Adipocyte (in vitro differentiated cells): Measurements from ENCODE around the gene BICRAL.

Experiments
- DNase-seq: peaks from one replicate; pipeline ENCODE4 v3.0.0-alpha.2; 2015; ENCODE audit warnings: low read depth
- H3K27me3 ChIP-seq: replicated peaks from 2 replicates; pipeline ENCODE4 v1.7.0; 2013; ENCODE audit warnings: mild to moderate bottlenecking, low read length, moderate library complexity; ENCODE audit not compliant: control insufficient read depth, insufficient read depth
- H3K36me3 ChIP-seq: 2 replicates; pipeline ENCODE4 v1.7.0; 2013; ENCODE audit warnings: low read length, mild to moderate bottlenecking, moderate library complexity; ENCODE audit not compliant: control insufficient read depth, insufficient read depth, severe bottlenecking
- H3K4me1 ChIP-seq: 2 replicates; pipeline ENCODE4 v1.7.0; 2013; ENCODE audit warnings: mild to moderate bottlenecking, low read length, moderate library complexity; ENCODE audit not compliant: control insufficient read depth, insufficient read depth
- H3K4me3 ChIP-seq: 2 replicates; pipeline ENCODE4 v1.7.0; 2013; ENCODE audit warnings: mild to moderate bottlenecking, low read length, moderate library complexity
- H3K9ac ChIP-seq: 2 replicates; pipeline ENCODE4 v1.7.0; 2013; ENCODE audit warnings: mild to moderate bottlenecking, low read length, moderate library complexity
- H3K9me3 ChIP-seq: 2 replicates; pipeline ENCODE4 v1.7.0; 2013; ENCODE audit warnings: mild to moderate bottlenecking, low read length, moderate library complexity; ENCODE audit not compliant: control insufficient read depth

Gene BICRAL

GRCh38 chr6:42746463-42747391 is 35.1 kb upstream of the BICRAL start:
- Histone ChIP-seq H3K4me3 (peak overlapping the region; percentile 98), H3K4me1 (peaks cover 44% of the 10 kb centered on the region), H3K27me3 (no peaks in the 10 kb centered on the region), H3K9ac (peak overlapping the region; percentile 100), H3K36me3 (no peaks in the 10 kb centered on the region), H3K9me3 (no peaks in the 10 kb centered on the region)
- DNase-seq, result peak; percentile 91

- H3K27me3 ChIP-seq, result no peaks in the 10 kb centered on the region
- no peaks in the 10 kb centered on the region for H3K9me3 ChIP-seq
- peak overlapping the region; percentile 98 for H3K4me3 ChIP-seq
- peak overlapping the region; percentile 100 for H3K9ac ChIP-seq
- H3K4me1 ChIP-seq, result peaks cover 28% of the 10 kb centered on the region
- no peaks in the 10 kb centered on the region for H3K36me3 ChIP-seq
- no peak for DNase-seq
Measured at GRCh38 chr6:42748203-42748898, 33.5 kb upstream of the BICRAL start.

- Histone ChIP-seq H3K36me3 (no peaks in the 10 kb centered on the region), H3K9me3 (no peaks in the 10 kb centered on the region), H3K27me3 (no peaks in the 10 kb centered on the region), H3K4me1 (peaks cover 14% of the 10 kb centered on the region), H3K9ac (no peak overlapping the region), H3K4me3 (no peak overlapping the region)
- DNase-seq, result no peak
Measured at GRCh38 chr6:42751055-42751454, 30.8 kb upstream of the BICRAL start.

DNA sequence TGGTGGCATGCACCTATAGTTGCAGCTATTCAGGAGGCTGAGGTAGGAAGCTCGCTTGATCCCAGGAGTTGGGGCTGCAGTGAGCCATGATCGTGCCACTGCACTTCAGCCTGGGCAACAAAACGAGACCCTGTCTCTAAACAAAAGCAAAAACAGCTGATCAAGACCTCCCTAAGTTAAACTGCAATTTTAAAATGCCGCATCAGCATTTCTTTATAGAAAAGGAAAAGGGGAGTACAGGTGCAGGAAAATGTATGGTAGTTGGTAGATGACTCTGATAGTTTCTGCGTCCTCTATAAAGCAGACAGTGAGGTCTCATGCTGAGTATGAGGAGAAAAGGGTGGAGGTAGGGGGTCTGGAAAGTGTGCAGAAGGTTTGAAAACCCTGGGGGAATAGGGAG is 27.1 kb upstream of the BICRAL start:
- no peaks in the 10 kb centered on the region for H3K36me3 ChIP-seq
- no peak overlapping the region for H3K4me3 ChIP-seq
- H3K27me3 ChIP-seq, result no peaks in the 10 kb centered on the region
- no peak for DNase-seq
- no peaks in the 10 kb centered on the region for H3K9me3 ChIP-seq
- no peaks in the 10 kb centered on the region for H3K4me1 ChIP-seq
- H3K9ac ChIP-seq, result no peak overlapping the region

GRCh38 chr6:42756722-42757121 is 25.1 kb upstream of the BICRAL start:
- Histone ChIP-seq H3K9me3 (no peaks in the 10 kb centered on the region), H3K36me3 (no peaks in the 10 kb centered on the region), H3K4me3 (no peak overlapping the region), H3K9ac (no peak overlapping the region), H3K27me3 (no peaks in the 10 kb centered on the region), H3K4me1 (peaks cover 2% of the 10 kb centered on the region)
- no peak for DNase-seq

DNA sequence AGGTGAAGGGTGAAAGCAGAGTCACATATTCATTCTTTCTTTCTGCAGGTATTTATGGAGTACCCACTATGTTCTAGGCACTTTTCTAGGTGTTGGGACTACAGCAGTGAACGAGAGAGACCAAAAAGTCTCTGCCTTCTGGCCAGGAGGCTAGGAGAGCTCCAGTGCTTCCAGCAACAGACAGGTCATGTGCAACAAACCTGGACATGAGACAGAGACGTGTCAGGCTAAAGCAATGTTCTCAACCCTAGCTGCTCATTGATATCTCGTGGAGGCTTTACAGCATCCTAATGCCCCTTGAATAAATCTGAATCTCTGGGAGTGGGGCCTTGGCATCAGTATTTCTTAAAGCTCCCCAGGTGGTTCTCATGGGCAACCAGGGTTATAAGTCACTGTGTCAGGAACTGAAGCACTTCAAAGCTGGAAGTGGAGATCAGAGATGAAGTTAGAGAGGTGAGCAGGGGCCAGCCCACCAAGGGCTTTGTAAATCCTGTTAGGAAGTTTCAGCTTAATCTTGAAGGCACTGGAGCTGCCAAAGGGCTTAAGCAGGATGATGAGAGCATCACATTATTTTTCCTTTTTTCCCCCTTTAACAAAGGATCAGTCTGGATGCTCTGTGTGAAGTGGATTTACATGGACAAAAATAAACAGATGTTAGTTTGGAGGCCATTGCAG is 23.0 kb upstream of the BICRAL start:
- Histone ChIP-seq H3K36me3 (no peaks in the 10 kb centered on the region), H3K4me1 (peaks cover 4% of the 10 kb centered on the region), H3K4me3 (no peak overlapping the region), H3K27me3 (no peaks in the 10 kb centered on the region), H3K9ac (no peak overlapping the region), H3K9me3 (no peaks in the 10 kb centered on the region)
- no peak for DNase-seq

DNA sequence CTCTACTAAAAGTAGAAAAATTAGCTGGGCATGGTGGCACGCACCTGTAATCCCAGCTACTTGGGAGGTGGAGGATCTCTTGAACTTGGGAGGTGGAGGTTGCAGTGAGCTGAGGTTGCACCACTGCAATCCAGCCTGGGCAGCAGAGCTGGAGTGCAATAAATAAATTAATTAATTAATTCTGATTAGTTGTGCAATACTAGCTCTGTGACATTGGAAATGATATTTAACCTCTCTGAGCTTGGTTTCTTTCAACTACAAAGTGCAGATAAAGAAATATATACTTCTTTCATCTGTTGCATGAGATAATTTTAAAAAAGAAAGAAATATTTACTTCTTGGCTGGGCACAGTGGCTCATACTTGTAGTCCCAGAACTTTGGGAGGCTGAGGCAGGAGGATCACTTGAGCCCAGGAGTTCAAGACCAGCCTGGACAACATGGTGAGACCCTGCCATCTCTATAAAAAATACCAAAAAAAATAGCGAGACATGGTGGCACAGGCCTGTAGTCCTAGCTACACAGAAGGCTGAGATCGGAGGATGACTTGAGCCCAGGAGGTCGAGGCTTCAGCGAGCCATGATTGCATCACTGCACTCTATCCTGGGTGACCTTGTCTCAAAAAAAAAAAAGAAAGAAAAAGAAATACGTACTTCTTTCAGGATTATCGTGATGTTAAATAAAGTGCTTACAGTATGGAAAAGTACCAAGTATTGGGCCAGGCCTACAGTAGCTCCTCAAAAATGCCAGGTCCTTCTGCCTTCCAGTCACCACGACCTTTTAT is 20.4 kb upstream of the BICRAL start:
- no peak for DNase-seq
- H3K4me3 ChIP-seq, result no peak overlapping the region
- peaks cover 7% of the 10 kb centered on the region for H3K4me1 ChIP-seq
- H3K27me3 ChIP-seq, result no peaks in the 10 kb centered on the region
- H3K9ac ChIP-seq, result no peak overlapping the region
- no peaks in the 10 kb centered on the region for H3K36me3 ChIP-seq
- H3K9me3 ChIP-seq, result no peaks in the 10 kb centered on the region

GRCh38 chr6:42762426-42762859 is 19.4 kb upstream of the BICRAL start:
- Histone ChIP-seq H3K27me3 (no peaks in the 10 kb centered on the region), H3K9me3 (no peaks in the 10 kb centered on the region), H3K4me1 (peaks cover 7% of the 10 kb centered on the region), H3K4me3 (no peak overlapping the region), H3K36me3 (no peaks in the 10 kb centered on the region), H3K9ac (no peak overlapping the region)
- DNase-seq, result no peak

DNA sequence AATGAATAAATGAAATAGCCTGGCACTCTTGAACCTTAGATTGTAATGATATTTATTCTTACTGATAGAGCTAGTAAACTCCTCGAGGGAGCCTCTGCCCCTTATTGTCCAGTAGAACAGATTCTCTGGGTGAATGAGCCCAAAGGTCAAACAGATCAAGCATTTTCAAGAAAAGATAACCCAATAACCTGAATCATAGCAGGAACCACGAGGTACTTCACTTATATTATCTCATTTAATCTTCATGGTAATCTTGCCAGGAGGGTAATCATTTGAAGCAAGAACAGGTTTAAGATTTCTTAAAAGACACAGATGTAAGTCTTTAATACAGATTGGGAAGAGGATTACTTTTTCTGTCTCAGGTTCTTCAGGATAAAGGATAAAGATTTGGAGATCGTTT is 18.9 kb upstream of the BICRAL start:
- Histone ChIP-seq H3K36me3 (no peaks in the 10 kb centered on the region), H3K27me3 (no peaks in the 10 kb centered on the region), H3K9me3 (no peaks in the 10 kb centered on the region), H3K4me1 (peaks cover 7% of the 10 kb centered on the region), H3K4me3 (no peak overlapping the region), H3K9ac (no peak overlapping the region)
- no peak for DNase-seq

- H3K36me3 ChIP-seq, result no peaks in the 10 kb centered on the region
- H3K27me3 ChIP-seq, result no peaks in the 10 kb centered on the region
- DNase-seq, result no peak
- H3K4me1 ChIP-seq, result peaks cover 14% of the 10 kb centered on the region
- no peak overlapping the region for H3K4me3 ChIP-seq
- no peaks in the 10 kb centered on the region for H3K9me3 ChIP-seq
- H3K9ac ChIP-seq, result no peak overlapping the region
Measured at GRCh38 chr6:42764911-42765648, 16.8 kb upstream of the BICRAL start.
